Left forelimb (tissue), 1 donor: ENCODE data around the gene ACY1.

ENCODE experiments used
- DNase-seq: peaks from one replicate; pipeline ENCODE4 v3.0.0-alpha.2; 2018; ENCODE audit warnings: low spot score

ACY1 gene

DNA sequence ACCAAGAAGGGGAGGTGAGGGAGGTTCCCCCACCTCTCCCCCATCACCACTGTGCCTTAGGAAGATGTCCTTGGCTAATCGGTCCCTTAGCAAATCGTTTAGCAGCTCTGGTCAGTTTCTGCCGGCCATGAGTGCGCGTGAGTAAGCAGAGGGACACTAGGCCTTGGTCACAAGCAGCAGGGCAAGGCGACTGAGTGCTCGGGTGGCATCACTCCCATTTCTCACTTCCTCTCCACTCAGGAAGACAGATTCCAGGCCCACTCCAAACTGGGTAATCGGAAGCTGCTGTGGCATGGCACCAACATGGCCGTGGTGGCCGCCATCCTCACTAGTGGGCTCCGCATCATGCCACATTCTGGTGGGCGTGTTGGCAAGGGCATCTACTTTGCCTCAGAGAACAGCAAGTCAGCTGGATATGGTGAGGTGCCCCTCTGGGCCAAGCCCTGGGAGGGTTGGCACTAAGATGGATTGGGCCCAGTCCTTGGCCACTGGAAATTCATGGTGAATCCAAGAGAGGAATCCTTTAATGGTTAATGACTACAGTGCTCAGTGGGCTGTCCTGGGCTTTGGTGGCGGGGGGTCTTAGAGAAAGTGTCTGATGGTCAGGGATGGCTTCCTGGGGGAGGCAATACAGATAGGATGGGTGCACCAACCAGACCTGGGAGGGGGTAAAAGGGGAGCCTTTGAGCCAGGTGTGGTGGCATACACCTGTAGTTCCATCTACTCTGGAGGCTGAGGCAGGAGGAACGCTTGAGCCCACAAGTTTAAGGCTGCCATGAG is 37.2 kb upstream of the ACY1 start:
- DNase-seq = peak; percentile 53

- DNase-seq = peak; percentile 36
Measured at GRCh38 chr3:51946796-51947195, 36.5 kb upstream of the ACY1 start.

DNA sequence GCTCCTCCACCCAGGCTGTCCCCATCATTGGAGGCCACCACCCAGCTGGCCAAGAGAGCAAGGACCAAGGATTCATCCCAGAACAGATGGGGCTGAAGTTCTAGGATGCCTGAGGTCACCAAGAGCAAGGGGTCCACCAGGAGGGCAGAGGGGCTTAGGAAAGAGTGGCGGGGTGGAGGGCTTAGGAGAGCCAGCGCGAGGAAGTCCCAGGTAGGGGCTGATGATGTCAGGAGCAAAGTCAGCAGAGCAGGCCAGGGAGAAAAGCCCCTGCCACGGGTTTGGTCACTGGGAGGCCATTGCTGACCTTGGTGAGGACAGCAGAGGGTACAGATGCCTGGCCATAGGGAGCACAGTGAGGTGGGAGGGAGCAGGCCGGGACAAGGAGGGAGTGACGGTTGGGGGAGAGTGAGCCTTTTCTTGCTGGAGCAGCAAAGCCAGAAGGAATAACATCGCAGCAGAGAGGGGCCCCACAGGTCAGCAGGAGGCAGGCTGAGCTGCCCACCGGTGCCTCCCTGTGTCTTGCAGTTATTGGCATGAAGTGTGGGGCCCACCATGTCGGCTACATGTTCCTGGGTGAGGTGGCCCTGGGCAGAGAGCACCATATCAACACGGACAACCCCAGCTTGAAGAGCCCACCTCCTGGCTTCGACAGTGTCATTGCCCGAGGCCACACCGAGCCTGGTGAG is 36.0 kb upstream of the ACY1 start:
- DNase-seq = no peak

- DNase-seq = no peak
Measured at GRCh38 chr3:51948016-51948580, 35.2 kb upstream of the ACY1 start.

- DNase-seq = no peak
Measured at GRCh38 chr3:51949121-51949520, 34.2 kb upstream of the ACY1 start.

DNA sequence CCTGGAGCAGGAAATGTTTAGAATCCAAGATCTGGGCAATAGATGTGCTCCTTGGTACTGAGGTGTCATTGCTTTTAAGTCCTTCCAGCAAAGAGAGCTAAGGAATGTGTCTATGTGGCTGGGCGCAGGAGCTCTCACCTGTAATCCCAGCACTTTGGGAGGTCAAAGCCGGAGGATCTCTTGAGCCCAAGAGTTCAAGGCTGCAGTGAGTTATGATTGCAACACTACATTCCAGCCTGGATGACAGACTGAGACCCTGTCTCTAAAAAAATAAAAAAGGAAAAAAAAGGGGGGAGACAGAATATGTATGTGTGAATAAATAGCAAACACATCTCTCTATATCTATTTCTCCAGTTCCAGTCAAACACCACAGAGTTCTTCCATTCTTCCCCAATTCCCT is 32.4 kb upstream of the ACY1 start:
- DNase-seq = no peak

DNA sequence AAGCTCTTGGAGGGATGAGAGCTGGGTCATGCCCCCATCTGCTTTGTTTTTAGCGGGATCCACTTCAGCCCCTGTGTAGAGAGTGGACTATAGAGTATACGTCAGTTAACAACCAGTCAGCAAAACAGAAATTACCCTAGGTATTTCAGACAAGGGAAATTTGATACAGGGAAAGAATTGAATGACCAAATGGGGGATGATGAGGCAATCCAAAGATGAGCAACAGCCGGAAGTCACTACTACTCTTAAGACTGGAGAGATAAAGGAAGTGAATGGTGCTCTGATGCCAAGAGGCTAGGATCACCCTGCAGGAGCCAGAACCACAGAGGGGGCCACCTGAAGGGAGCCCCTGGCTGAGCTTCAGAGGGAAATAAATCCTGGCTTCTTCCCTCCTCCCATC is 29.9 kb upstream of the ACY1 start:
- DNase-seq = no peak

DNA sequence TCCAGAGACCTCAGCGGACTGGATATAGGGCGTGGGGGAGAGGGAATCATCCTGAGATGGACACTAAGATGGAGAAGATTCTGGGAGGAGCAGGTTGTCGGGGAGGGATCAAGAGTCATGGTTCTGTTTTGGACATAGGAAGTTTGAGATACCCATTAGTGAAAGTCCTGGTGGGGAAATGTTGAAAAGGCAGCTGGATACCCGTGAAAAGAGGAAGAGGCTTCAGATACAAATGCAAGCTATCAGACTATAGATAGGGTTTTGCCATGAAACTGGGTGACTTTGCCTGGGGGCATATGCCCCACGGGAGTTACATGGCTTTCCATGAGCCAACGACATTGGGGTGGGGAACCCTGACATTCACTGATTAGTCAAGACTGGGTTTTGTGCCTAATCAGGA is 29.2 kb upstream of the ACY1 start:
- DNase-seq = no peak

- no peak for DNase-seq
Measured at GRCh38 chr3:51954713-51955112, 28.6 kb upstream of the ACY1 start.

GRCh38 chr3:51955175-51955892 is 28.0 kb upstream of the ACY1 start, which contains the start of gene GPR62:
Gene GPR62, plus strand, starts transcription at chr3:51955381. Its CDS starts 272 bp downstream, at chr3:51955653.
- DNase-seq = no peak

DNA sequence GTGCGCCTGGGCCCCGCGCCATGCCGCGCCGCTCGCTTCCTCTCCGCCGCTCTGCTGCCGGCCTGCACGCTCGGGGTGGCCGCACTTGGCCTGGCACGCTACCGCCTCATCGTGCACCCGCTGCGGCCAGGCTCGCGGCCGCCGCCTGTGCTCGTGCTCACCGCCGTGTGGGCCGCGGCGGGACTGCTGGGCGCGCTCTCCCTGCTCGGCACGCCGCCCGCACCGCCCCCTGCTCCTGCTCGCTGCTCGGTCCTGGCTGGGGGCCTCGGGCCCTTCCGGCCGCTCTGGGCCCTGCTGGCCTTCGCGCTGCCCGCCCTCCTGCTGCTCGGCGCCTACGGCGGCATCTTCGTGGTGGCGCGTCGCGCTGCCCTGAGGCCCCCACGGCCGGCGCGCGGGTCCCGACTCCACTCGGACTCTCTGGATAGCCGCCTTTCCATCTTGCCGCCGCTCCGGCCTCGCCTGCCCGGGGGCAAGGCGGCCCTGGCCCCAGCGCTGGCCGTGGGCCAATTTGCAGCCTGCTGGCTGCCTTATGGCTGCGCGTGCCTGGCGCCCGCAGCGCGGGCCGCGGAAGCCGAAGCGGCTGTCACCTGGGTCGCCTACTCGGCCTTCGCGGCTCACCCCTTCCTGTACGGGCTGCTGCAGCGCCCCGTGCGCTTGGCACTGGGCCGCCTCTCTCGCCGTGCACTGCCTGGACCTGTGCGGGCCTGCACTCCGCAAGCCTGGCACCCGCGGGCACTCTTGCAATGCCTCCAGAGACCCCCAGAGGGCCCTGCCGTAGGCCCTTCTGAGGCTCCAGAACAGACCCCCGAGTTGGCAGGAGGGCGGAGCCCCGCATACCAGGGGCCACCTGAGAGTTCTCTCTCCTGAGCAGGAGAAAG is 27.2 kb upstream of the ACY1 start:
- DNase-seq = no peak

DNA sequence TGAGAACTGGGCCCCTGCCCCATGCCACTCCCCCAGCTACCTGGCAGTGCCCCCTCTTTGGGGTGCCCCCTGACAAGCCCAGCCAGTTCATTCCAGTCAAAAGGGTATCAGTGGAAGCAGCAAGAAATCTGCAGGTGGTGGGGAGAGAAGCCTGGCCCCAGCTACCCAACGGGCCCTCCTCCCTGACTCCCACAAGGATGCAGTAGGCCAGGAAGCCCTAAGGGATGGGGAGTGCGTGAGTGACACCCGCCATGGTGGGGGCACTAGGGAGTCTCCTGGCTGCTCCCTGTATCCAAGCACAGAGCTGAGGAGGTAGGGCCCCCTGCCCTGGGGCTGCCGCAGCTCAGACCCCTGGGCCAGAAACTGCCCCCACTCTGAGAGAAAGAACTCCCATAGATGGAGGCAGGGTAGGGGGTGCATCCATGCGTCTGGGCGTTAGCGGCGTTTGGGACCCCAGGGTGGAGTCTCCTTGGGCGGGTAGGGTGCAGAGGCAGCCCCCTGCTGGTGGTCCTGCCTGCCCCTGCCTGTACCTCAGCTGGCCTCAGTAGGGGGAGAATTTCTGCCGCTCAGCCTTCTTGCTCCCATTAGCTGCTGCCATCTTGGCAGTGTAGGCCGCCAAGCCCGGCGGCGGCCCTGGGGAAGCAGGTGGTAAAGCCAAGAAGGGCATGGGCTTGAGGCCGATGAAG is 25.7 kb upstream of the ACY1 start:
- DNase-seq = no peak

GRCh38 chr3:51958603-51959521 is 24.5 kb upstream of the ACY1 start:
- no peak for DNase-seq

DNA sequence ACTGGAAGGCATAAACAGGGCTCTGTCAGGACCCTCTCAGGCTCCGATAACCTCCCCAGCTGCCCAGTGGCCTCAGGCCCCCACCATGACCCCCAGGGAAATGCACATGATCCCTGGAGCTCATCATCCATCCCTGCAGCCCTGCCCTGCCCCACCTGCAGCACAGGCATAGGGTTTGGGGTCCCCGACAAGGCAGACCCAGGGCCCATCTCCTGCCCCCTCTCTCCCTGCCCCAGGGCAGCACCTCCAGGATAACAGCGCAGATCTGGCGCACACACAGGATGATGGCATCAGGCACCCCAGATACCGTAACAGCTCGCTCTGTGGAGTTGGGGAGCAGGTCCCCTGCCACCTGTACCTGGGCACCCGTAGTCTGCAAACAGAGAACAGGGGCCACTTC is 23.7 kb upstream of the ACY1 start:
- DNase-seq = no peak

- no peak for DNase-seq
Measured at GRCh38 chr3:51960386-51960785, 22.9 kb upstream of the ACY1 start.

GRCh38 chr3:51961011-51961410 is 22.3 kb upstream of the ACY1 start:
- DNase-seq = no peak

DNA sequence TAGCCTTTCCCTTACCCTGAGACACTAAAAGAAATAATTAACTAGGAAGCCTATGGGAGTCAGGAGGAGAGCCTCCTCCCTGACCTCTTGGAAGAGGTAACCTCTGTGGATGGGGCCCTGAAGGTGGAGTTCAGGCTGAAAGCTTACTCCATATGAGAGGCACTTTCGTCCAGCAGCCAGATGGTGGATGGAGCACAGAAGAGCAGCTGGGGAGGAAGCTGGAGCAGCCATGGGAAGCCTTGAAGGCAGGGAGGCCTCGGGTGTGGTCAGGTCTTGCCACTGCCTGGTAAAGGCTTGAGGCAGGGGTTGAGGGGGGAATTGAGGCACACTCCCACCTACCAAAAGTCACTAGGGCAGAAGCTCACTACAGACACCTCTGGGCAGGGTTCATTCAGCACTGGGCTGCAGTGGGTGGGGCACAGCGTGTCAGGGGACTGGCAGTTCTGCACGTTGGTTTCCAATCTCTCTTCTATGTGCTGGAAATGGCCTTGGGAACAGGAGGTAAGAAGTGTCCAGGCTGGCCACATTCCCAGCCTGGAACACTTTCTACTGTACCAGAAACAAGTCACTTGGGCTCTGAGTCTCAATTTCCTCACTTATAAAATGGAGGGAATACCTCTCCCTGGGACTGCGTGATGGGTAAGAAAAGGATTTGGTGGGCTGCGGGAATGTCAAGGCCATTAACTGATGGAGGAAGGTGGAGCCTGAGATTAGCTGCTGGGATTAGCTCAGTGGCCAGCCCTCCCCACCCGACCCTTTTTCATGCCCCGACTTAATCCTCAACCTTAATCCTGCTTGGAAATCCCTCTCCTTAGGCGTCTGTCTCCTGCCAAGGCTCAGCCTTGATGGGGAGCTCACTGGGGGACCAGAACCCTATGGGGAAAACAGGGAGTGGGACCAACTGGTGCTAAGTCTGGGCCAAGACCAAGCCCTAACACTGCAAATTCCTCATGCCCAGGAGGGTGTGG is 21.4 kb upstream of the ACY1 start:
- no peak for DNase-seq

- no peak for DNase-seq
Measured at GRCh38 chr3:51962854-51963530, 20.3 kb upstream of the ACY1 start.
